ENCODE measurements around the gene CHD1L.
"Not testable (repeated sequence)": the region's sequence is repeated elsewhere in the genome, so short reads cannot be mapped to it uniquely, and the experiment has no call there.

Gene CHD1L

GRCh38 chr1:147235822-147236221 lies 6.7 kb upstream of the CHD1L start:
- no peak for DNase-seq

GRCh38 chr1:147236448-147236847 lies 6.0 kb upstream of the CHD1L start:
- no peak for DNase-seq

- DNase-seq: no peak
These were observed 5.3 kb upstream of the CHD1L start for GRCh38 chr1:147236959-147237791.

DNA sequence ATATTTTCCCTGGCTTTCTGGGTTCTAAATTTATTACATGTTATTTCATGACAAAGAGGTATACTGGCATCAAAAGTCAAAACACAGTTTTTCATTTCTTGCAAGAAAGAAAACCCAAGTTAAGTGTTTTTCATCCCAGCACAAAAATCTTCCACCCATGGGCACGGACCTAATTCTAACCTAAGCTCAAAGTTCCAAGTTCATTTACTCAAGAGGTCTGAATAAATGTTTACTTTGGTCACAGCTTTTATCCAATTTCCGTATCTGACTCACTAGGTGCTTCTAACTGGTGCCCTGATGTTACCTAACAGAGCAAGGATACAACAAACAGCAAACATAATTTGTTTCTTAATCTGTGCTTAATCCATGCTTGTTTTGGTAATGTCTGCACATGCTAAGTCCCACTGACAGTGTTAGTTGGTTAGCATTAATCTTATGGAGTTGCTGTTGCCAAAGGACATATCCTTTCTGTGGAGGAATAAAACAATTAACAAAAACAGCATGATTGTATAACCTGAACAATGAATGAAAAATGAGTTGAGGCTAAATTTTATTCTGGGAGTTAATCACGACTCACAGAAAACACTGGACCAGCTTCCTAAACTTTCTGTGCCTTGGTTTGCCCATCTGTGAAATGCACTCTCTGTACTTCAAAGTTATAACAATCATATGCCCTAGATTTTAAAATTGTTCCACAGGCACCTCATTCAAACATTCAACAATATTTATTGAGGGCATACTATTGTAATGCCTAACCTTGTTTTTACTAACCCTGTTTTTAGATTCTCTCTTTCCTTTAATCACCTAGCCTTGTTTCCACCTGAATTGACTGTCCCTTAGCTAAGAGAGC lies 4.2 kb upstream of the CHD1L start:
- DNase-seq: no peak

DNA sequence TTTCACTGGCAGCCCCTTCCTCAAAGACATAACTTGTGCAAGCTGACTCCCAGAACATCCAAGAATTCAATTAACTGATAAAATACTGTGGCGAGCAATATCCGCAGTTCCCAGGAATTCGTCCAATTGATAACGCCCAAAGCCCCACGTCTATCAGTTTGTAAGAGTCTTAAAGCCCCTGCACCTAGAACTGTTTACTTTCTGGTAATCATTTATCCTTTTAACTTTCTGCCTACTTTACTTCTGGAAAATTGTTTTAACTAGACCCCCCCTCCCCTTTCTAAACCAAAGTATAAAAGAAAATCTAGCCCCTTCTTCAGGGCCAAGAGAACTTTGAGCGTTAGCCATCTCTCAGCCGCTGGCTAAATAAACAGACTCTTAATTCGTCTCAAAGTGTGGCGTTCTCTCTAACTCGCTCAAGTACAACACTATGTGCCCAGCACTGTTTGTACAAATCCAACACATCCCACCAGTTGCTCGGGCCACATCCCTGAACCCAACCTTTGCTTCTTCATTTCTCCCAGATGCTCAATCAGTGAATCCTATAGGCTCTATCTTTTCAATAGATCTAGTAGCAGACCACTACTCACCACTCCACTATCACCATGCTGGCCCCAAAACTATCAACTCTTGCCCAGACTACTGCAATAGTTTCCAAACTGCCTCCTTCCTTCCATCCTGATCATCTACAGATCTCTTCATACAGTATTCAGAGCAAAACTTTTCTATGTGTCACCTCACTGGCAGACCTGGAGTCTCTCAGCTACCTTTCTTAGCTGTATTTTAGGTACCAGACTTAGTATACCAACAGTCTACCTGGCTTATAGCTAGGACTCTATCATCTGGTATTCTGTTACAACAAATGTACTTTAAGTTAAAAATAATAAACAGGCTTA lies 3.3 kb upstream of the CHD1L start:
- DNase-seq: no peak

DNA sequence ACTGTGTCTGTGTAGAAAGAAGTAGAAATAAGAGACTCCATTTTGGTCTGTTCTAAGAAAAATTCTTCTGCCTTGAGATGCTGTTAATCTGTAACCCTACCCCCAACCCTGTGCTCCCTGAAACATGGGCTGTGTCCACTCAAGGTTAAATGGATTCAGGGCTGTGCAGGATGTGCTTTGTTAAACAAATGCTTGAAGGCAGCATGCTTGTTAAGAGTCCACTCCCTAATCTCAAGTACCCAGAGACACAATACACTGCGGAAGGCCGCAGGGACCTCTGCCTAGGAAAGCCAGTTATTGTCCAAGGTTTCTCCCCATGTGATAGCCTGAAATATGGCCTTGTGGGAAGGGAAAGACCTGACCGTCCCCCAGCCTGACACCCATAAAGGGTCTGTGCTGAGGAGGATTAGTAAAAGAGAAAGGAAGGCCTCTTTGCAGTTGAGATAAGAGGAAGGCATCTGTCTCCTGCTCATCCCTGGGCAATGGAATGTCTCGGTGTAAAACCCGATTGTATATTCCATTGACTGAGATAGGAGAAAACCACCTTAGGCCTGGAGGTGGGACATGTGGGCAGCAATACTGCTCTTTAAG lies 2.3 kb upstream of the CHD1L start:
- not testable (repeated sequence) for DNase-seq

- DNase-seq: no peak
These were observed 493 bp upstream of the CHD1L start for GRCh38 chr1:147241934-147242448.

DNA sequence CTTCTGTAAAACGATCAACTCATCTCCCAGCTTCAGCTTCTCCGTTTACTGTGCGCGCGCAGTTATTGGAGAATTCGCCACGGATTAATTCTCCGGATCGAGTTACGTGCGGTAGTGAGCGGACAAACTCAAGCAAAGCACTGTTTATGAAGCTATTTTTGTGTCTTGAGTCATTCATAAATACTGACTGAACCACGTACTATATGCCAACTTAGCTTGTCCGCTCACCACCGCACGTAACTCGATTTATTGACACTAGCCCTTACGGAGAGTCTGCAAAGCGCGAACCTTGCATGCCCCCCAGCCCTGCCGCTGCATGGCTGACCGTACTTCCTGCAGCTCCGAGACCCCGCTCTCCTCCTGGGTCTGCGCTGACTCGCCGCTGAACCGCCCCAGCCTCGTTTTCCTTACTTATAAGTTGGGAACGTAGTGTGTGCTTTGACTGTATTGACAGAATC lies 773 bp downstream of the CHD1L start:
- no peak for DNase-seq

GRCh38 chr1:147243841-147244240 lies 1.4 kb downstream of the CHD1L start:
- DNase-seq: no peak

DNA sequence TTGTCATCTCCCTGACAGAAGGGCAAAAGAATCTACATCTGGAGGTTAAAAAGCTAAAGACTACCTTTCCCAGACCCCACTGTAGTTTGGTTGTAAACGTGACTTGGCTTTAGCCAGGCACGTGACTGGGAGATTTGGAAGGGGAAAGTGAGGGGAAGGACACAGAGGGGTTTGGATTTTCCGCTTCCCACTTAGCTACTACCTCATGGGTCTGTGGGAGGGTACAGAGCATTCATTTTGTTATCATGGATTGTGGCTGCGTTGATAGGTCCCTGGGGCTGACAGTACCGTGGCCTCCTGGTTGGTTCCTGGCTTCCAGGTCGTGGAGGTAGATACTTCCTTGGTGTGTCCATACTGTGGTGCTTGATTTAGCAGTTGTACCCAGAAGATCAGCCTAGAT lies 2.6 kb downstream of the CHD1L start:
- DNase-seq: no peak

GRCh38 chr1:147245586-147246021 lies 3.1 kb downstream of the CHD1L start:
- no peak for DNase-seq

- DNase-seq: no peak
These were observed 3.7 kb downstream of the CHD1L start for GRCh38 chr1:147246044-147246690.

- no peak for DNase-seq
These were observed 4.6 kb downstream of the CHD1L start for GRCh38 chr1:147246910-147247655.

DNA sequence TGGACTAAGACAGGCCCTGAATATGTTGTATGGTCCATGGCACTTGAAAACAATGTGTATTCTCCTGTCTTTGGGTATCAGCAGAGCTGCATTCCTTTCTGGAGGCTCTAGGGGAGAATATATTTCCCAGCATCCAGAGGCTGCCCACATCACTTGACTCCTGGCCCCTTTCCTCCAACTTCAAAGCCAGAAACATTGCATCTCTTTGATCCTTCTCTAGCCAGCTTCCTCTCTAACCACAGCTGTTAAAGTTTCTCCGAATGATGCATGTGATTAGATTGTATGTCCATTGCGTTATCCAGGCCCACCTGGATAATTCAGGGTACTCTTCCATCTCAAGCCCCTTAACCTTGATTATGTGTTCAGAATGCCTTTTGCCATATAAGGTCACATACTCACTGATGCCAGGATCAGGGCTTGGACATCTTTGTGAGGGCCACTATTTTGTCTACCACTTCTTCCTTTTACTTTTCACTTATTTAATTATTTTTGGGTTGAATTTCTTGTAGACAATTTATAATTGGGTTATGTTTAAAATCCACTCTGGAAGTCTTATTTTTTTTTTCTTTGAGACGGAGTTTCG lies 5.3 kb downstream of the CHD1L start:
- DNase-seq: no peak

GRCh38 chr1:147252540-147252939 lies 10.1 kb downstream of the CHD1L start:
- no peak for DNase-seq

GRCh38 chr1:147260956-147261355 lies 18.5 kb downstream of the CHD1L start:
- DNase-seq: no peak

DNA sequence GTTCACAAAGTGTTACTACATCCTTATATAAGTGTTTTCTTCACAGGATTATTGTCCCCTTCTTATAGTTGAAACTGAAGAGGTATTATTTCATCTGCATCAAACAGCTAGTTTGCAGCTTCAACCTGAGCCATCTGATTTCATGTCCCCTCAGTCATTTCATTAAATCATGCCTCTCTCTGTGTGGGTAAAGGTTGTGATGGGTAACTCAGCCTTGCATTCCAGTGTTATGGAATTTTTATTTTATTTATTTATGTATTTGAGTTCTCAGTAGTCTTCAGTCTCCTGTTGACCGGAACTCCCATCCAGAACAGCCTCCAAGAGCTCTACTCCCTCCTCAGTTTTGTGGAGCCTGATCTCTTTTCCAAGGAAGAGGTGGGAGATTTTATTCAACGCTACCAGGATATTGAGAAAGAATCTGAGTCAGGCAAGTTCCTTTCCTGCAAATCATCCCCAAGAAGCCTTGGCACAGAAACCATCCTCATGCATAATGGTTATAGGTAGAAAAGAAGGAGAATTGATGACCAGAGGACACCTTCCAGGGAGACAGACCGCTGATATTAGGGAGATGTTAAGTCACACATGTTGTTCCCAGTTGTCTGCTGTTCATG lies 21.8 kb downstream of the CHD1L start:
- no peak for DNase-seq

- DNase-seq: no peak
These were observed 23.9 kb downstream of the CHD1L start for GRCh38 chr1:147266381-147266780.

DNA sequence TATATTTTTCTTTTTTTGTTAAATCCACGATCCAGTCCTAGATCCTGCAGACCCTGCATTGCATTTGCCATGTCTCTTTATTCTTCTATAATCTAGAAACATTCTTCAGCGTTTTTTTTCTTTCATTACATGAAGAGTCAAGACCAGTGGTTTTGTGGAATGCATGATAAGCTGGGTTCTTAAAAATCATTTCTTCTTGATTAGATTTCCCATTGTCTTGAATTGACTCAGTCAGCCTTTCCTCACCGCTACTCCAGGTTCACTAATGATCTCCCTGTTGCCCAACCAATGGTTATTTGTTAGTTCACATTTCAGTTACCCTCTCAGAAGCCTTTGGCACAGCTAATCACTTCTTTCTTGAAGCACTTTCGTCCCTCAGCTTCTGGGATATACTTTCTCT lies 25.2 kb downstream of the CHD1L start:
- no peak for DNase-seq

DNA sequence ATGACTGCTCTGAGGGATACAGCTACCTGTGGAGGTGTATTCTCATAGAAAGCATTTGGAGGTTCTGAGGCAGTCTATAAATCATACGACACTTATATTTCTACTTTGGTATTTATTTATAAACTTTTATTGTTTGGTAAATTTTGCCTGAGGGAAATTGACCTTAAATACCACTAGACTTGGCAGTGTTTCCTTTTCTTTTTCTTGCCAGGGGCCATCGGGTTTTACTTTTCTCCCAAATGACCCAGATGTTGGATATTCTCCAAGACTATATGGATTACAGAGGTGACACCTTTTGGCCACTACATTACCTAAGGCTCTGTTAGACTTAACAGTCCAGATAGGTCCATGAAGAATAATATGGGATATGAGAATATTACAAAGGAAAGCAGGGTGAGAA lies 28.2 kb downstream of the CHD1L start:
- no peak for DNase-seq

All from NCI-H1694 treated with DMSO at 0.1 percent for 48 hours (cell line).